GM18507 (cell line): Measurements from ENCODE around the gene UBE3B.
"Not testable (repeated sequence)": the region's sequence is repeated elsewhere in the genome, so short reads cannot be mapped to it uniquely, and the experiment has no call there.

Source experiments
- DNase-seq: peaks from one replicate; pipeline ENCODE4 v3.0.0; 2011; ENCODE audit warnings: low read depth; ENCODE audit not compliant: insufficient read length; ENCODE audit errors: extremely low spot score
- FAIRE-seq: peaks from 2 replicates; lab custom pipeline; 2011; peaks lifted over from hg19 to GRCh38; lab: Jason Lieb, UNC

The UBE3B gene

GRCh38 chr12:109477185-109477962, at the start of gene UBE3B, which contains the start of gene KCTD10:
UBE3B (plus strand) TSS chr12:109477634; CDS start chr12:109483552, 5,918 bp downstream.
KCTD10 (minus strand) TSS chr12:109477300; CDS start chr12:109477262, 38 bp downstream.
- FAIRE-seq: peak; percentile 90
- DNase-seq: peak; percentile 91

GRCh38 chr12:109428037-109428629, 49.3 kb upstream of the UBE3B start:
- peak; percentile 88 for FAIRE-seq
- DNase-seq: peak; percentile 58

GRCh38 chr12:109428804-109429203, 48.6 kb upstream of the UBE3B start:
- DNase-seq, FAIRE-seq: not testable (repeated sequence)

GRCh38 chr12:109430244-109430643, 47.2 kb upstream of the UBE3B start:
- DNase-seq (no peak), FAIRE-seq (no peak)

GRCh38 chr12:109432431-109432830, 45.0 kb upstream of the UBE3B start:
- FAIRE-seq (no peak), DNase-seq (no peak)

GRCh38 chr12:109432842-109433304, 44.6 kb upstream of the UBE3B start:
- FAIRE-seq: peak; percentile 88

GRCh38 chr12:109433618-109434017, 43.8 kb upstream of the UBE3B start:
- FAIRE-seq (no peak), DNase-seq (no peak)

More at GRCh38 chr12:109432842-109433304, 44.6 kb upstream of the UBE3B start:
- DNase-seq: peak; percentile 44

- DNase-seq (no peak), FAIRE-seq (no peak)
Observed at GRCh38 chr12:109434582-109434981, 42.9 kb upstream of the UBE3B start.

- no peak for FAIRE-seq
Observed at GRCh38 chr12:109435428-109436187, 41.8 kb upstream of the UBE3B start.

GRCh38 chr12:109436188-109436560, 41.3 kb upstream of the UBE3B start:
- no peak for DNase-seq
- no peak for FAIRE-seq

More at GRCh38 chr12:109435428-109436187, 41.8 kb upstream of the UBE3B start:
- no peak for DNase-seq

GRCh38 chr12:109439181-109439580, 38.3 kb upstream of the UBE3B start:
- FAIRE-seq (no peak), DNase-seq (no peak)

GRCh38 chr12:109439951-109440350, 37.5 kb upstream of the UBE3B start:
- not testable (repeated sequence) for FAIRE-seq, DNase-seq

GRCh38 chr12:109440851-109441490, 36.5 kb upstream of the UBE3B start:
- no peak for FAIRE-seq
- DNase-seq: no peak

- FAIRE-seq: no peak
- no peak for DNase-seq
Observed at GRCh38 chr12:109443794-109444193, 33.6 kb upstream of the UBE3B start.

GRCh38 chr12:109444259-109444658, 33.2 kb upstream of the UBE3B start:
- no peak for FAIRE-seq
- no peak for DNase-seq

- DNase-seq (no peak), FAIRE-seq (no peak)
Observed at GRCh38 chr12:109445191-109445609, 32.2 kb upstream of the UBE3B start.

- no peak for DNase-seq
- FAIRE-seq: no peak
Observed at GRCh38 chr12:109446869-109447268, 30.6 kb upstream of the UBE3B start.

- no peak for FAIRE-seq
- DNase-seq: no peak
Observed at GRCh38 chr12:109447482-109447881, 30.0 kb upstream of the UBE3B start.

GRCh38 chr12:109448272-109448671, 29.2 kb upstream of the UBE3B start:
- DNase-seq (no peak), FAIRE-seq (no peak)
